WTC11 (cell line): ENCODE measurements around the gene ITPR1.

Experiments
- FOXJ3 ChIP-seq: sonication (generic); formaldehyde crosslinking; IDR thresholded peaks from 2 replicates; pipeline ENCODE4 v1.9.0; 2021; ENCODE audit warnings: missing genetic modification reagents, mild to moderate bottlenecking, borderline replicate concordance
- NFATC4 ChIP-seq: fragments of 250-450 bp; sonication (Bioruptor Pico); IDR thresholded peaks from 2 replicates; pipeline ENCODE4 v1.9.0; 2021; ENCODE audit warnings: mild to moderate bottlenecking

GRCh38 chr3:4850928-4851265 is 357.7 kb downstream of the ITPR1 start:
- no peak for TF ChIP-seq FOXJ3 (CRISPR knock-in tag)
- no peak for TF ChIP-seq NFATC4 (CRISPR knock-in tag)
